OCI-LY7 (cell line): ENCODE measurements around the gene MSLN. TPM values are rescaled to one million over a fixed set of nuclear protein-coding genes. Genes with fewer than 3 reads are reported as not detected.
"Not testable (repeated sequence)": the region's sequence is repeated elsewhere in the genome, so short reads cannot be mapped to it uniquely, and the experiment has no call there.

ENCODE experiments used
- BruUV-seq: library from RNA; stranded (reverse); fragments of 400-500 nt; replicated peaks from 2 replicates; lab custom pipeline; 2021; lab: Mats Ljungman, UMichigan
- CTCF ChIA-PET: fragments of 300-600 bp; sonication (Branson Sonifier 250); formaldehyde crosslinking; loops from one replicate; lab custom pipeline; 2022; ENCODE audit warnings: antibody characterized with exemption; ENCODE audit not compliant: unreplicated experiment; lab: Charles Lee
- POLR2A ChIA-PET: fragments of 300-600 bp; sonication (Branson Sonifier 250); formaldehyde crosslinking; loops from one replicate; lab custom pipeline; 2022; ENCODE audit warnings: antibody characterized with exemption; lab: Charles Lee
- DNase-seq: peaks from one replicate; pipeline ENCODE4 v3.0.0-alpha.2; 2015; ENCODE audit warnings: low spot score
- H2AFZ ChIP-seq: fragments of 200-600 bp; sonication (generic), shearing (Covaris generic); 2 replicates; pipeline ENCODE4 v1.6.1; 2014; ENCODE audit warnings: mild to moderate bottlenecking, antibody characterized with exemption, low read length, moderate library complexity
- H3K27ac ChIP-seq: fragments of 200-600 bp; sonication (generic); 2 replicates; pipeline ENCODE4 v1.5.1; 2014; ENCODE audit warnings: mixed run types, low read depth, mild to moderate bottlenecking, moderate library complexity, low read length, inconsistent platforms; ENCODE audit not compliant: poor library complexity, severe bottlenecking
- H3K36me3 ChIP-seq: fragments of 200-600 bp; sonication (generic); 2 replicates; pipeline ENCODE4 v1.6.1; 2014; ENCODE audit warnings: mild to moderate bottlenecking, antibody characterized with exemption, low read length, moderate library complexity, mixed read lengths; ENCODE audit not compliant: insufficient read depth
- H3K4me1 ChIP-seq: fragments of 200-600 bp; sonication (generic); 2 replicates; pipeline ENCODE4 v1.5.1; 2014; ENCODE audit warnings: mild to moderate bottlenecking, low read length; ENCODE audit not compliant: insufficient read depth, poor library complexity, severe bottlenecking
- H3K4me2 ChIP-seq: fragments of 200-600 bp; sonication (generic); 2 replicates; pipeline ENCODE4 v1.6.1; 2014; ENCODE audit warnings: mild to moderate bottlenecking, low read length
- H3K4me3 ChIP-seq: fragments of 200-600 bp; sonication (generic); 2 replicates; pipeline ENCODE4 v1.5.1; 2014; ENCODE audit warnings: mild to moderate bottlenecking, low read depth, low read length; ENCODE audit not compliant: poor library complexity, severe bottlenecking
- H3K79me2 ChIP-seq: fragments of 200-600 bp; sonication (generic); 2 replicates; pipeline ENCODE4 v1.6.1; 2016; ENCODE audit warnings: low read depth, mild to moderate bottlenecking, low read length, moderate library complexity, mixed read lengths; ENCODE audit not compliant: insufficient read depth
- H3K9me2 ChIP-seq: fragments of 200-600 bp; sonication (generic); 2 replicates; pipeline ENCODE4 v1.6.1; 2016; ENCODE audit warnings: mild to moderate bottlenecking, low read length, mixed read lengths; ENCODE audit not compliant: insufficient read depth
- H3K9me3 ChIP-seq: fragments of 200-600 bp; sonication (generic); 2 replicates; pipeline ENCODE4 v1.6.1; 2014; ENCODE audit warnings: mild to moderate bottlenecking, mixed run types, low read length, mixed read lengths
- H4K20me1 ChIP-seq: fragments of 200-600 bp; sonication (generic); 2 replicates; pipeline ENCODE4 v1.6.1; 2014; ENCODE audit warnings: mild to moderate bottlenecking, antibody characterized with exemption, low read length, moderate library complexity, mixed read lengths; ENCODE audit not compliant: insufficient read depth
- EZH2phosphoT487 ChIP-seq: fragments of 200-600 bp; sonication (generic); IDR thresholded peaks from 2 replicates; pipeline ENCODE4 v1.6.1; 2018; ENCODE audit warnings: low read depth, borderline replicate concordance, mild to moderate bottlenecking, mixed run types, antibody characterized with exemption, low read length, moderate library complexity, mixed read lengths
- intact Hi-C: fragments of 100-400 bp; cut with micrococcal nuclease; formaldehyde crosslinking; loops from one replicate; pipeline ENCODE4 v1.10.0; 2022; ENCODE audit not compliant: unreplicated experiment
- total RNA-seq, 2 experiments: library from RNA; depleted of rRNA in 1 of 2; stranded (reverse); fragments of >200 nt in 1 of 2; shearing (Covaris generic) in 1 of 2; gene quantifications; 2 replicates each; pipeline ENCODE4 v1.2.3, GENCODE V29; 2014 to 2022
- TF ChIP-seq, protein P1 (sequence below): fragments of 200-600 bp; sonication (generic); conservative IDR thresholded peaks from 2 replicates; pipeline ENCODE4 v1.5.1; 2014; ENCODE audit warnings: mild to moderate bottlenecking, antibody characterized with exemption, low read length, moderate library complexity, mixed read lengths

MSLN gene
- total RNA-seq, 2 experiments from 2014 or later, result 0.13 to 0.44 TPM

DNA sequence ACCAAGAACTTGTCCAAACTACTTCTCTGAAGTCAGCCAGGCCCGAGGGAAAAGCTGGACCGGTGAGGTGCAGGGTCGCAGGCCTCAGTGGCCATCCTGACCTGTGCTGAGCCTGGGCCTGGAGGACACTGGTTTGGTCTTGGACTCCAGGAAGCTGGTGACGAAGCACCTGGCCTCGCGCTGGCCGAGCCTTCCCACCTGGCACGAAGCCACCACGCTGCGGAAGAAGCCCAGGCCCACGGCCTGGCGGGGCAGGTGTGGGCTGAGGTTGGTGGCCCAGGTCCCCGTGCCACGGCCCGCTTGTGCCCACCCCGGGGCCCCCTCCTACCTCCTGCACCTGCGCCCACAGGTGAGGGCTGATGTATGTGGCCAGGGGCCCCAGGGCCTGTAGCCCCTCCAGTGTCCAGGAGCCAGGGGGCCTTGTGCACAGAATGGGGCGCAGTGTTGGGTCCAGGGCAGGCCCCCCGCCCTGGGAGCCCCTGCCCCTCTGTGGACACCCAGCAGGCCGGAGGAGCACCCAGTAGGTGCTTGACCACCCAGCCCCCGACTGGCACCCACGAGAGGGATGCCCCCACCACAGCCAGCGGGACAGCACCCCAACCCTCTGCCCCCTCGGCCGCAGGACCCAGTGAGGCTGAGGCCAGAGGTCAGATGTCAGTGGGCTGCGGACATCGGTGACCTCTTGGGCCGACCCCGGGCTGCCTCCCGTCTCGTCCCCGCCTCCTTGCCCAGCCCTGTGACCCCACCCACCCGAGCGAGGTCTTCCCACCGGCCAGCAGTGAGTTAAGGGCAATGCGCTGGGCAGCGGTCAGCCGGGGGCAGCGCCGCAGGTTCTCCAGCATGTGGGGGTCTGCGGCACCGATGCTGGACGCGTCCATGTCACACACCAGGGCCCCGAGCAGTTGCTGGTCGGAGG, 13.8 kb downstream of the MSLN start:
- CTCF ChIA-PET, result no interaction called here

DNA sequence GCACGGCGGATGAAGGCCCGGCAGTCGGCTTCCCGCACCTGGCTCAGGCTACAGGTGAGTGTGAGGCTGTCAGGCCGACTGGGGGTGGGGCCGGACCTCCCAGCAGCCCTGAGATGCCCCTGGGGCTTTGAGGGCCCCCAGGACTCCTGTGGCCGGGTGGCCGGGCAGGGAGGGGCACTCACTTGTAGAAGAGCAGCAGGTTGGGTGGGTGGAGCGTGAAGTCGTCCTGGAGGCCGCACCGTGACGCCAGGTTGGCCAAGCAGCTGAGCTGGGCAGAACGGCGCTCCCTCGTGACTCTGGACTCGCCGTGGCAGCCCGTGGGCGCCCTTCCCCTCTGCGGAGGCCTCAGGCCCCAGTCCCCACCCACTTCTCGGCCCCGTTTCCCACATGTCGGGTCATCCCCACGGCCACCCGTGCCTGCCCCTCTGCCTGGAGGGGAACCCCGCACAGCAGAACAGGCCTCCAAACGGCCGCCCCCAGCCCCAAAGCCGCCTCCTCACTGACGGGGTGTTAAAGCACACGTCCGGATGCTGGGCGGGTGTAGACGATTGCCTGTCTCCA, 14.8 kb downstream of the MSLN start:
- no TSS peak for BruUV-seq
- Histone ChIP-seq H3K27ac (no peak overlapping the region), H3K9me2 (no peaks in the 10 kb centered on the region), H3K79me2 (no peaks in the 10 kb centered on the region), H2AFZ (no peak overlapping the region), H4K20me1 (no peaks in the 10 kb centered on the region), H3K4me2 (no peak overlapping the region), H3K9me3 (no peaks in the 10 kb centered on the region), H3K36me3 (no peaks in the 10 kb centered on the region), H3K4me1 (no peaks in the 10 kb centered on the region), H3K4me3 (no peak overlapping the region)
- ChIA-PET POLR2A (interaction anchor here (0.5 kb wide), 1 partner anchor 1066 kb away, joined by 3 read pairs; no protein-coding TSS in a partner anchor), CTCF (no interaction called here)
- DNase-seq, result no peak
- no peak for TF ChIP-seq EZH2phosphoT487
- TF ChIP-seq, protein P1, sequence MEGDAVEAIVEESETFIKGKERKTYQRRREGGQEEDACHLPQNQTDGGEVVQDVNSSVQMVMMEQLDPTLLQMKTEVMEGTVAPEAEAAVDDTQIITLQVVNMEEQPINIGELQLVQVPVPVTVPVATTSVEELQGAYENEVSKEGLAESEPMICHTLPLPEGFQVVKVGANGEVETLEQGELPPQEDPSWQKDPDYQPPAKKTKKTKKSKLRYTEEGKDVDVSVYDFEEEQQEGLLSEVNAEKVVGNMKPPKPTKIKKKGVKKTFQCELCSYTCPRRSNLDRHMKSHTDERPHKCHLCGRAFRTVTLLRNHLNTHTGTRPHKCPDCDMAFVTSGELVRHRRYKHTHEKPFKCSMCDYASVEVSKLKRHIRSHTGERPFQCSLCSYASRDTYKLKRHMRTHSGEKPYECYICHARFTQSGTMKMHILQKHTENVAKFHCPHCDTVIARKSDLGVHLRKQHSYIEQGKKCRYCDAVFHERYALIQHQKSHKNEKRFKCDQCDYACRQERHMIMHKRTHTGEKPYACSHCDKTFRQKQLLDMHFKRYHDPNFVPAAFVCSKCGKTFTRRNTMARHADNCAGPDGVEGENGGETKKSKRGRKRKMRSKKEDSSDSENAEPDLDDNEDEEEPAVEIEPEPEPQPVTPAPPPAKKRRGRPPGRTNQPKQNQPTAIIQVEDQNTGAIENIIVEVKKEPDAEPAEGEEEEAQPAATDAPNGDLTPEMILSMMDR, result no peak
- intact Hi-C loops, result no loop called here

More for the DNA sequence above, 13.8 kb downstream of the MSLN start:
- Histone ChIP-seq H3K4me3 (no peak overlapping the region), H3K79me2 (no peaks in the 10 kb centered on the region), H3K4me2 (no peak overlapping the region), H4K20me1 (no peaks in the 10 kb centered on the region), H2AFZ (no peak overlapping the region), H3K9me3 (no peaks in the 10 kb centered on the region), H3K9me2 (no peaks in the 10 kb centered on the region), H3K4me1 (no peaks in the 10 kb centered on the region), H3K27ac (no peak overlapping the region), H3K36me3 (no peaks in the 10 kb centered on the region)
- no peak for DNase-seq
- no peak for TF ChIP-seq EZH2phosphoT487
- TF ChIP-seq, protein P1, result no peak
- POLR2A ChIA-PET, result interaction anchor here (0.7 kb wide), 1 partner anchor 326 kb away, joined by 3 read pairs; no protein-coding TSS in a partner anchor
- BruUV-seq, result no TSS peak
- intact Hi-C loops, result no loop called here

DNA sequence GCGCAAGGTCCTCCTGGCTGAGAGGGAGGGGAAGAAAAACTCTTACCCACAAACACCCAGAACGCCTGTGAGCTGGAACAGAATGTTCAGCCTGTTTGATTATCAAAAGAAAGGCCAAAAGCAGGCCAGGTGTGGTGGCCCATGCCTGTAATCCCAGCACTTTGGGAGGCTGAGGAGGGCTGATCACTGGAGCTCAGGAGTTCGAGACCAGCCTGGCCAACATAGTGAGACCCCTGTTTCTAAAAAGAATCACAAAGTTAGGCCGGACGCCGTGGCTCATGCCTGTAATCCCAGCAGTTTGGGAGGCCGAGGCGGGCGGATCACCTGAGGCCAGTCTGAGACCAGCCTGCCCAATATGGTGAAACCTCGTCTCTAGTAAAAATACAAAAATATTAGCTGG, 15.8 kb downstream of the MSLN start:
- intact Hi-C loops, H3K4me1 ChIP-seq, H3K9me3 ChIP-seq, DNase-seq, H3K79me2 ChIP-seq, H3K36me3 ChIP-seq, H3K9me2 ChIP-seq, POLR2A ChIA-PET, H2AFZ ChIP-seq, H3K4me3 ChIP-seq, H3K4me2 ChIP-seq, CTCF ChIA-PET, H4K20me1 ChIP-seq, H3K27ac ChIP-seq, BruUV-seq: not testable (repeated sequence)
